BLaER1 treated with 17β-estradiol and CSF1 and Interleukin-3, amounts not matched to agents 10 nM and 100 nM (cell line): ENCODE results near the gene C2CD3.

Experiments used
- H3K27ac ChIP-seq, 11 experiments: shearing (Covaris generic); formaldehyde crosslinking; 2 replicates each; pipeline ENCODE4 v1.8.1; 2022
- H3K27me3 ChIP-seq, 11 experiments: shearing (Covaris generic); formaldehyde crosslinking; 2 replicates each; pipeline ENCODE4 v1.8.1; 2022
- H3K36me3 ChIP-seq, 11 experiments: shearing (Covaris generic); formaldehyde crosslinking; 2 replicates each; pipeline ENCODE4 v1.8.1; 2022
- H3K4me1 ChIP-seq, 10 experiments: shearing (Covaris generic); formaldehyde crosslinking; 2 replicates each; pipeline ENCODE4 v1.8.1; 2022
- H3K4me2 ChIP-seq, 11 experiments: shearing (Covaris generic); formaldehyde crosslinking; 2 replicates each; pipeline ENCODE4 v1.8.1; 2022
- H3K4me3 ChIP-seq, 10 experiments: shearing (Covaris generic); formaldehyde crosslinking; 2 replicates each; pipeline ENCODE4 v1.8.1; 2022
- H3K9ac ChIP-seq, 11 experiments: shearing (Covaris generic); formaldehyde crosslinking; 2 replicates each; pipeline ENCODE4 v1.8.1; 2022
- H3K9me3 ChIP-seq, 11 experiments: shearing (Covaris generic); formaldehyde crosslinking; replicated peaks in 1 of 11; 2 replicates each; pipeline ENCODE4 v1.8.1; 2022
- H4K20me1 ChIP-seq, 11 experiments: shearing (Covaris generic); formaldehyde crosslinking; 2 replicates each; pipeline ENCODE4 v1.8.1; 2022
- Cebpa-rat ChIP-seq, 11 experiments: shearing (Covaris generic); IDR thresholded peaks; 2 replicates each; pipeline ENCODE4 v1.8.1; 2022

Gene C2CD3

GRCh38 chr11:73983741-73984538 is 186.9 kb downstream of the C2CD3 start:
- H3K9ac ChIP-seq = peak overlapping the region; percentile 86 to 97 (median 91)
- H3K4me2 ChIP-seq = peak overlapping the region; percentile 75 to 100 (median 97)
- H3K36me3 ChIP-seq = peaks cover 9 to 31% (median 22%) of the 10 kb centered on the region in 11 experiments; a peak in 20 of 22 replicates
- H3K27ac ChIP-seq = peak overlapping the region; percentile 75 to 98 (median 92); a peak in 21 of 22 replicates
- peaks cover 0 to 36% (median 7%) of the 10 kb centered on the region in 11 experiments; a peak in 8 of 22 replicates for H4K20me1 ChIP-seq
- no peak for TF ChIP-seq Cebpa-rat (IDR thresholded peaks at IDR 0.05)
- peaks cover 29 to 46% (median 43%) of the 10 kb centered on the region in 10 experiments for H3K4me1 ChIP-seq
- H3K27me3 ChIP-seq = no peaks in the 10 kb centered on the region
- H3K4me3 ChIP-seq = peak overlapping the region; percentile 75 to 96 (median 85); a peak in 19 of 20 replicates
- no peaks in the 10 kb centered on the region for H3K9me3 ChIP-seq

- Histone ChIP-seq H3K4me1 (peaks cover 37 to 54% (median 50%) of the 10 kb centered on the region in 10 experiments), H3K27me3 (no peaks in the 10 kb centered on the region), H3K4me2 (peak overlapping the region; percentile 75 to 100 (median 97)), H4K20me1 (peaks cover 0 to 44% (median 7%) of the 10 kb centered on the region in 11 experiments; a peak in 9 of 22 replicates), H3K27ac (peak overlapping the region; percentile 75 to 98 (median 92)), H3K9me3 (no peaks in the 10 kb centered on the region), H3K9ac (peak overlapping the region; percentile 86 to 97 (median 91)), H3K36me3 (peaks cover 16 to 39% (median 30%) of the 10 kb centered on the region in 11 experiments), H3K4me3 (peak overlapping the region; percentile 75 to 96 (median 85))
- TF ChIP-seq Cebpa-rat (IDR thresholded peaks at IDR 0.05) = no peak
Measured at GRCh38 chr11:73982990-73983740, 187.6 kb downstream of the C2CD3 start.

GRCh38 chr11:73982595-73982989 is 188.2 kb downstream of the C2CD3 start, which contains the start of gene UCP2:
Gene UCP2, minus strand, starts transcription at chr11:73982843. Its CDS starts 4,465 bp downstream, at chr11:73978378.
- H3K9ac ChIP-seq = peak within 1 kb of the TSS; percentile 86 to 97 (median 91)
- H3K27me3 ChIP-seq = no peaks in the 10 kb centered on the region
- H3K36me3 ChIP-seq = peaks cover 22 to 44% (median 36%) of the 10 kb centered on the region in 11 experiments
- H3K9me3 ChIP-seq = no peaks in the 10 kb centered on the region
- H3K4me2 ChIP-seq = peak within 1 kb of the TSS; percentile 91 to 100 (median 98)
- peaks cover 0 to 50% (median 7%) of the 10 kb centered on the region in 11 experiments; a peak in 9 of 22 replicates for H4K20me1 ChIP-seq
- H3K4me1 ChIP-seq = peaks cover 42 to 58% (median 56%) of the 10 kb centered on the region in 10 experiments
- H3K4me3 ChIP-seq = peak within 1 kb of the TSS; percentile 75 to 96 (median 85)
- H3K27ac ChIP-seq = peak within 1 kb of the TSS; percentile 75 to 98 (median 92)
- TF ChIP-seq Cebpa-rat (IDR thresholded peaks at IDR 0.05) = no peak

GRCh38 chr11:73981051-73981805 is 189.6 kb downstream of the C2CD3 start:
- peak overlapping the region; percentile 75 to 98 (median 92) for H3K27ac ChIP-seq
- TF ChIP-seq Cebpa-rat (IDR thresholded peaks at IDR 0.05) = no peak
- peak overlapping the region; percentile 75 to 96 (median 85) for H3K4me3 ChIP-seq
- H3K27me3 ChIP-seq = no peaks in the 10 kb centered on the region
- peaks cover 0 to 63% (median 11%) of the 10 kb centered on the region in 11 experiments; a peak in 10 of 22 replicates for H4K20me1 ChIP-seq
- H3K4me1 ChIP-seq = peaks cover 48 to 71% (median 57%) of the 10 kb centered on the region in 10 experiments
- H3K4me2 ChIP-seq = peak overlapping the region; percentile 91 to 100 (median 98)
- H3K9me3 ChIP-seq = no peaks in the 10 kb centered on the region
- H3K36me3 ChIP-seq = peaks cover 36 to 58% (median 50%) of the 10 kb centered on the region in 11 experiments
- peak overlapping the region; percentile 86 to 97 (median 91) for H3K9ac ChIP-seq

- H3K4me3 ChIP-seq = peak overlapping the region; percentile 75 to 96 (median 85); a peak in 19 of 20 replicates
- no peak for TF ChIP-seq Cebpa-rat (IDR thresholded peaks at IDR 0.05)
- no peaks in the 10 kb centered on the region for H3K27me3 ChIP-seq
- peaks cover 45 to 68% (median 59%) of the 10 kb centered on the region in 11 experiments for H3K36me3 ChIP-seq
- peak overlapping the region; percentile 34 to 98 (median 92); a peak in 21 of 22 replicates for H3K27ac ChIP-seq
- H3K4me1 ChIP-seq = peaks cover 50 to 80% (median 64%) of the 10 kb centered on the region in 10 experiments
- peak overlapping the region; percentile 91 to 100 (median 98) for H3K4me2 ChIP-seq
- peak overlapping the region; percentile 86 to 97 (median 91) for H3K9ac ChIP-seq
- H3K9me3 ChIP-seq = no peaks in the 10 kb centered on the region
- H4K20me1 ChIP-seq = peaks cover 0 to 73% (median 13%) of the 10 kb centered on the region in 11 experiments; a peak in 12 of 22 replicates
Measured at GRCh38 chr11:73980001-73980961, 190.5 kb downstream of the C2CD3 start.

GRCh38 chr11:73978576-73979086 is 192.2 kb downstream of the C2CD3 start:
- no peaks in the 10 kb centered on the region for H3K9me3 ChIP-seq
- peak overlapping the region in 2 of 11 experiments; percentile 96 to 97; a peak in 5 of 22 replicates for H3K9ac ChIP-seq
- H4K20me1 ChIP-seq = peaks cover 0 to 89% (median 24%) of the 10 kb centered on the region in 11 experiments; a peak in 13 of 22 replicates
- H3K36me3 ChIP-seq = peaks cover 58 to 84% (median 73%) of the 10 kb centered on the region in 11 experiments
- H3K4me3 ChIP-seq = peak overlapping the region in 3 of 10 experiments; percentile 89 to 96 (median 96); a peak in 4 of 20 replicates
- H3K27ac ChIP-seq = peak overlapping the region; percentile 34 to 98 (median 92); a peak in 14 of 22 replicates
- TF ChIP-seq Cebpa-rat (IDR thresholded peaks at IDR 0.05) = no peak
- H3K4me2 ChIP-seq = peak overlapping the region; percentile 91 to 100 (median 98); a peak in 21 of 22 replicates
- H3K4me1 ChIP-seq = peaks cover 53 to 83% (median 69%) of the 10 kb centered on the region in 10 experiments
- no peaks in the 10 kb centered on the region for H3K27me3 ChIP-seq
